ENCODE results near the gene BMP2K.

DNA sequence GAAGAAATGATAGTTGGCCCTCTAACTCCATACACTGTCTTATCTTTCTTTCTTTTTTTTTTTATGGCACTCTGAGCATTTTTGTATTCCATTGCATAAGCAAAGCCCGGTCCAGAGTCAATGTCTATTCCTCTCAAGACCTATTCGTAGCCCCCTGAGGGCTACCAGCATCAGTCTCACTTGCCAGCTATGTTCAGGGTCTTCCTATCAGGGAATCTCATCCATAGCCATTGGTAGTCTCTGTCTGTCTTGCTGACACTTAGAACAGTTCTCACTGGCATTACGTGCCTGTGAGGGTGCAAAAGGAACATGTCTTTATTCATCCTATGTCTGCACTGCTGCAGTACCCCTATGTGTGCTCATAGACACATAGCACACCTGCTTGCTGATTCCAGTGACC is 51.0 kb downstream of the BMP2K start:
- TF ChIP-seq, protein P1, sequence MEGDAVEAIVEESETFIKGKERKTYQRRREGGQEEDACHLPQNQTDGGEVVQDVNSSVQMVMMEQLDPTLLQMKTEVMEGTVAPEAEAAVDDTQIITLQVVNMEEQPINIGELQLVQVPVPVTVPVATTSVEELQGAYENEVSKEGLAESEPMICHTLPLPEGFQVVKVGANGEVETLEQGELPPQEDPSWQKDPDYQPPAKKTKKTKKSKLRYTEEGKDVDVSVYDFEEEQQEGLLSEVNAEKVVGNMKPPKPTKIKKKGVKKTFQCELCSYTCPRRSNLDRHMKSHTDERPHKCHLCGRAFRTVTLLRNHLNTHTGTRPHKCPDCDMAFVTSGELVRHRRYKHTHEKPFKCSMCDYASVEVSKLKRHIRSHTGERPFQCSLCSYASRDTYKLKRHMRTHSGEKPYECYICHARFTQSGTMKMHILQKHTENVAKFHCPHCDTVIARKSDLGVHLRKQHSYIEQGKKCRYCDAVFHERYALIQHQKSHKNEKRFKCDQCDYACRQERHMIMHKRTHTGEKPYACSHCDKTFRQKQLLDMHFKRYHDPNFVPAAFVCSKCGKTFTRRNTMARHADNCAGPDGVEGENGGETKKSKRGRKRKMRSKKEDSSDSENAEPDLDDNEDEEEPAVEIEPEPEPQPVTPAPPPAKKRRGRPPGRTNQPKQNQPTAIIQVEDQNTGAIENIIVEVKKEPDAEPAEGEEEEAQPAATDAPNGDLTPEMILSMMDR (conservative IDR thresholded peaks at IDR 0.05; ENCODE audit: low read length): no peak
- TF ChIP-seq EZH2phosphoT487 (IDR thresholded peaks at IDR 0.05; ENCODE audit: borderline replicate concordance): no peak

Measured in Loucy (cell line).